Activated naive CD4-positive, alpha-beta T cell treated with anti-CD3 and anti-CD28 coated beads, Interleukin-2, amount 50 U/mL, for 24 hours (primary cell): ENCODE data around the gene ANO7.

ENCODE experiments used
- H3K27ac Mint-ChIP-seq: one replicate; pipeline ENCODE4 v1.8.0; 2021; ENCODE audit warnings: mild to moderate bottlenecking, mixed read lengths
- H3K27me3 Mint-ChIP-seq: one replicate; pipeline ENCODE4 v1.8.0; 2021; ENCODE audit warnings: mixed read lengths
- H3K36me3 Mint-ChIP-seq: one replicate; pipeline ENCODE4 v1.8.0; 2021; ENCODE audit warnings: mixed read lengths
- H3K4me1 Mint-ChIP-seq: one replicate; pipeline ENCODE4 v1.8.0; 2021; ENCODE audit warnings: mixed read lengths
- H3K4me3 Mint-ChIP-seq: one replicate; pipeline ENCODE4 v1.8.0; 2021; ENCODE audit warnings: mild to moderate bottlenecking, mixed read lengths
- H3K9me3 Mint-ChIP-seq: one replicate; pipeline ENCODE4 v1.8.0; 2021; ENCODE audit warnings: mixed read lengths

ANO7 gene

DNA sequence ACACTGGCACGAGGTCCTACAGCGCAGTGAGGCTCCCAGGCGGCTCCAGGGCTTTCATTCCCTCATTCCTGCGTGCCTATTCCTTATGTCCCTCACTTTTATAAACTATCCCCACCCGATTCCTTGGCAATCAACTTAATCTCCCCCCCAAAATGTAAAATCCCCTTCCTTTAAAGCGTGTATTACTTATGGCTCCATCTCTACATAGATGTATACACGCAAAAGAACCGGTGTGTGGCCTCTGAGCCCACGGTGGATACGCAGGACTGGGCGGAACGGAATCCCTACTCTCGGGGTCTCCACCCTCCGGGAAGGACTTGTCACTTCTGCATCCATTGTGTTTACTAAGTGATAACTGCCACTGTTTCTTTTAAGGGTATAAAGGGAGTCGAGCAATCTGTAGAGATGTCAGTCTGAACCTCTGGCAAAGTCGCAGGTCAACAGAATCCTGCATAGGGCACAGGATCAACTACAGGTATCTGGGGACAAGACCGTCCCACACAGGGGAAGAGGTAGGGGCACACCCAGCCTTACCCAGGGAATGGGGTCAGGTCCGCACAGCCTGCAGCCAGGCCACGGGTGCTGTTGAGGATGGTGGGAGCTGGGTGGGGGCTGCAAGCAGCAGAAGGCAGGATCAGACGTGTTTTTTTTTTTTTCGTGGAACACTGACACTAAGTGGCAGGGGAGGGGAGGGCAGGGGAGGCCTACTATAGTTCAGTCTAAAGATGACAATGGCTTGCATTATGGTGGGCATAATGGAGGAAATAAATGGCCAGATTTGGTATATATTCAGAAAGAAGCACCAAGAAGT lies 84.9 kb downstream of the ANO7 start:
- H3K4me3 Mint-ChIP-seq = peak overlapping the region; percentile 82
- no peaks in the 10 kb centered on the region for H3K9me3 Mint-ChIP-seq
- peaks cover 58% of the 10 kb centered on the region for H3K4me1 Mint-ChIP-seq
- H3K36me3 Mint-ChIP-seq = peaks cover 11% of the 10 kb centered on the region
- peak overlapping the region; percentile 83 for H3K27ac Mint-ChIP-seq
- H3K27me3 Mint-ChIP-seq = no peaks in the 10 kb centered on the region

DNA sequence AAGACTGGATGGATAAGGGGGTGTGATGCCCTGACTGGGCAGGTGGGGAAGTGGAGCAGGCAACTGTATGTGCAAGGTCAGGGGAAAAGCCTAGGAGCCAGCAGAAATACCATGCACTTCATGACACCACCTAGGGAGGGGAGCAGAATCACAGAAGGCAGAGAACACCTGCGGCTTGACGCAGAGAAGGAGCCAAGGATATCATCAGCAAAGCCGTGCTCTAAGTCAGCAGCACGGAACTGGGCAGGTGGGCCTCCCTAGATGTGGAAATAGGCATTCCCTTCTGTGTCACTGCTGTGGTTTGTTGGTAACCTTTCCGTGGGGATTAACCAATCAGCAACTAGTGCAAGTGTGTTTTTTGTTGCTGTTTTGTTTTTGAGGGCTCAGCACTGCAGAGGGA lies 85.7 kb downstream of the ANO7 start:
- H3K4me3 Mint-ChIP-seq = peak overlapping the region; percentile 82
- no peaks in the 10 kb centered on the region for H3K9me3 Mint-ChIP-seq
- H3K27me3 Mint-ChIP-seq = no peaks in the 10 kb centered on the region
- H3K4me1 Mint-ChIP-seq = peaks cover 51% of the 10 kb centered on the region
- H3K27ac Mint-ChIP-seq = no peak overlapping the region
- H3K36me3 Mint-ChIP-seq = peaks cover 8% of the 10 kb centered on the region
